CD4-positive, alpha-beta T cell treated with Interferon gamma for 1 hour (primary cell): ENCODE results near the gene PSG1.

Experiments
- DNase-seq: peaks from one replicate; pipeline ENCODE4 v3.0.0-alpha.2; 2020

Gene PSG1

DNA sequence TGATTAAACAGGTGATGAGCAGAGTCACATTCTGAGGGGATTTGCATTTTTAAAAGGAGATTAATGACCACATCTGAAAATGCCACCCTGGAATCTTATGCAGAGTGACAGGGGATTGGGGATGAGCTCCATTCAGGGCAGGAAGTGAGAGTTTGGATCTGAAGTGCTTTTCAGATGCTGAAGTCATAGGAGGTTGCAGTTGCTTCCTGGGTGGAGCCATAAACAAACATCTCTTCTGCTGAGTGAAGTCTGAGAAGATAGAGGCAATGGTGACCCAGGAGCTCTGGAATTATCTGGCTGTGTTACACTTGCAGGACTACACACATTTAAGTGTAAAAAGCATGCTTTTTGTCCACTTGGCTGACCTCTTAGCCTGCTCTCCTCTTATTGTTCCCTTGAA, 62.6 kb downstream of the PSG1 start:
- no peak for DNase-seq
